CD4-positive, alpha-beta T cell treated with Interleukin-6 at 100 ng/mL for 8 hours (primary cell): ENCODE results near the gene TSR2.

Experiments
- DNase-seq: peaks from one replicate; pipeline ENCODE4 v3.0.0-alpha.2; 2020; ENCODE audit warnings: mixed read lengths, low spot score

Gene TSR2

DNA sequence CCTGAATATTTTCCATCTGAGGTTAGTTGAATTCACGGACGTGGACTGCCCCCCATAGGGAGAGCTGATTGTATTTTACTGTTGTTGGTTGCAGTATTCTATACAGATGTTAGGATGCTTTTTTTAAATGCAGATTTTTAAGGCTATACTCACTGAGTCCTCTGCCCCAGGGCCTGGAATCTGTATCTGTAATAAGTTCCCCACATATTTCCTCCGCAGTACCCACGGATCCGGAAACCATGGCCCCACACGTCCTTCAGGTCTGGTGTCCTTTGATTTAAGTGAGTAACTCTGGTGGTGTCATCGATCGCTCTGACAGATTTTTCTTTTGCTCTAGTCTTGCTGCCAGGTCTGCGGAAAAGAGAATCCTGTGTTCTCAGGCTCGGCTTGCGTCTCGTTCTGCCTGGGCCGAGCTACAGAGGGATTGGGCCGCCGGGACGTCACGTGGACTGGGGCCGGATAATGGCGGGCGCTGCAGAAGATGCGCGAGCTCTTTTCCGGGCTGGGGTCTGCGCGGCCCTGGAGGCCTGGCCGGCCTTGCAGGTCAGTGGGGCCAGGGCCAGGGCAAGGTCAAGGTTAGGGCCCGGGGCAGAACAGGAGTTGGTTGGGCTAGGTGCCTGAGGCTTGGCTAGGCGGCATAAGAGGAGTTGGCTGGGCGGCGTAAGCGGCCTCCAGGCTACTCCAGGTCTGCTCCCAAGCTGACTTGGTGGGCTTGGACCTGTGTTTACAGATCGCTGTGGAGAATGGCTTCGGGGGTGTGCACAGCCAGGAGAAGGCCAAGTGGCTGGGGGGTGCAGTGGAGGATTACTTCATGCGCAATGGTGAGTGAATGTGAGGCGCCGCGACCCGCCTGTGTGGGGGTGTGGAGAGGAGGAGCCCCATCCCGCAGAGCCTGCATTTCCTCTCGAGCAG lies at the start of gene TSR2:
TSR2 (plus strand) TSS at position 445 of the 912 bp plus-strand sequence; CDS start at position 463, 18 bp downstream.
- peak; percentile 73 for DNase-seq

DNA sequence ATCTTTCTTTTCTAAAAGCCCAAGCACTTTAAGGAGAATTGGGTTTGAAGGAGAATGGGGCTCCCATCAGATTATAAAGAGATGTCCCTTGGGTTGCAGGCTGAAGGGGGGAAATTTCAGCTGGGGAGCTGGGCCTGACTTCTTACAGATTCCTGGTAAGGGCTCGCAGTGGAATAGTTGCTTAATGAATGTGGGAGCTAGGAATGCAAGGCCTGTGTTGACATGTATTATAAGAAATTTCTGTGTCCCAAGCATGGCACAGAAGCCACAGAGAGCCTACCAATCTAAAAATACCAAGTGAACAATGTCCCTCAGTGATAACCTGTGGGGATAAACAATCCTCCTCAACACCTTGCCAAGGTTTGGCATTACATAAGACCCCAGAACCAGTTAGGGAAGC lies 43.1 kb upstream of the TSR2 start:
- DNase-seq: no peak

DNA sequence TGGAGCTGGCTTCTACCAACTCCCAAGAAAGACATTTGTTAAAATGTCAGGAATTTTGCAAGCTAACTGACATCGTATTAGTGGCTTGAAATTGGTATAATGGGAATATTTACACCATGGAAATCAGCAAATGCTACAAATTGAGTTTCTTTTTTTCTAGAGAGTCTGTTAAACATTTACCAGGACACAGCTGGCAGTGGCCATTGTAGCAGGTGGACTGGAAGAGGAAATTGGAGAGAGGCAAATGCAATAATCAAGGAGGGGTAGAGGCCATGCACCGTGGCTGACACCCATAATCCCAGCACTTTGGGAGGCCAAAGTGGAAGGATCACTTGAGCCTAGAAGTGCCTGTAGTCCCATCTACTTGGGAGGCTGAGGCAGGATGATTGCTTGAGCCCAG lies 32.9 kb upstream of the TSR2 start:
- no peak for DNase-seq

DNA sequence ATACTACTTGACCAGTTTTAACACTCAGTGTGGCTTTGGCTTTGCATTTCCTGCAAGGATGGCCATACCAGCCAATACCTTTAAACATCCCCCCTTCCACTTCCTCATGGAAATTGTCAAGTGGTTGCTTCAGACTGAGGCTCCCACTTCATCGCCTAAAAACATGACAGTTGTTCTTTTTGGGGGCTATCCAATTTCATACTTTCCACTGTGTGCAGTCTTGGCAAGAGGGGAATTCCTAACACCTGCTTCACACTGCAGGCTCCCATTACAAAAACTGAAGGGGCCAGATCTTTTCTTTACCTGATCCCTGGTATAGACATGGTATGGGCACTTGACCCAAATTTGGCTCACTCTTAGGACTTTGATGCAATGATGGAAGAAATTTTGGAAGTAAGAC lies 28.5 kb upstream of the TSR2 start:
- DNase-seq: no peak

GRCh38 chrX:54413753-54414152 lies 26.5 kb upstream of the TSR2 start:
- no peak for DNase-seq

DNA sequence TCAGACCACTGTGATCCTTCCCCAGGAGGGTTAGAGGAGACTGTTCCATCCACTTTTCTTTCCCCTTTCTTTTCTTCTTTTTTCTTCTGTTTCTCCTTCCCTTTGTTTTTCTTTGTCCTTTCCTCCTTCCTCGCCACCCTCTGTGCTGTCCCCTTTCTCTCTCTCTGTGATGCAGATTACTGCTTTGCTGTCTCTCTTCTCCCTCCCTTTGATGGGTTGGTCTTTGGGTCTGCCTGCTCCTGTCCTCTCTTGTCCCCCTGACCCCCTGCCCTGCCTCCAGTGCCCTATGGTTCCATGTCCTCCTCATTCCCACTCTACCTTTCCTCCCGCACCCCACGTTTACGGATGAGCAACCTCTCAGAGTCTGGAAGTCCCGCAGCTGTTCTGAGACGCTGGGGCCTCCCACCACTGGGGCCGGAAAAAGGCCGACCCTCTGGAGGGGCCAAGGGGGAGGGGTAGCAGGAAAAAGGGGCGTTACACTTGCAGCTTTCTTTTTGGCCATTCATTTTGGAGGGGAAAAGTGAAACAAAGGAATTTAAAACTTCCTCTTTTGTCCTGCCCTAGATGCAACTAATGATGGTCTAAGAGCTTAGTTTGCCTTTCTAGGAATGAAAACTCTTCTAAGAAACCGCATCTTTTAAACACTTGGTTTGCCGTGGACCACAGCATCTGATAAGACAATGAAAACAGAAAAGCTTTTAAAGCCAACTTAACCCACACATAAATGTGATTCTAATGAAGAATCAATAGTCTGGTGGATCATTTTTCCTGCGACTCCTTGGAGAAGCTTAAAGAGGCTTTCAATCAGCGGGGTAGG lies 24.5 kb upstream of the TSR2 start:
- no peak for DNase-seq

DNA sequence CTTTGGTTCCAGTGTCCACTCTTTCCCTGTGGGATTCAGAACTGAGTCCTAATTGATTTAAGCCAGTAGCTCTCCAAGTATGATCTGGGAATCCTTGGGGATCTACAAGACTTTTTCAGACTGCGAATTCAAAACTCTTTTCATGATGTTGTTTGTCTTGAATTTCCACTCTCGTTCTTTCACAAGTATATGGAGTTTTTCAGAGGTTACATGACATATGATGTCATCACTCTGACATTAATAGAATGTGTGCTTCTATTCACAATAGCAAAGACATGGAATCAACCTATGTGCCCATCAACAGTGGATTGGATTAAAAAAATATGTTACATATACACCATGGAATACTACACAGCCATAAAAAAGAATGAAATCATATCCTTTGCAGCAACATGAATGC lies 23.2 kb upstream of the TSR2 start:
- no peak for DNase-seq

DNA sequence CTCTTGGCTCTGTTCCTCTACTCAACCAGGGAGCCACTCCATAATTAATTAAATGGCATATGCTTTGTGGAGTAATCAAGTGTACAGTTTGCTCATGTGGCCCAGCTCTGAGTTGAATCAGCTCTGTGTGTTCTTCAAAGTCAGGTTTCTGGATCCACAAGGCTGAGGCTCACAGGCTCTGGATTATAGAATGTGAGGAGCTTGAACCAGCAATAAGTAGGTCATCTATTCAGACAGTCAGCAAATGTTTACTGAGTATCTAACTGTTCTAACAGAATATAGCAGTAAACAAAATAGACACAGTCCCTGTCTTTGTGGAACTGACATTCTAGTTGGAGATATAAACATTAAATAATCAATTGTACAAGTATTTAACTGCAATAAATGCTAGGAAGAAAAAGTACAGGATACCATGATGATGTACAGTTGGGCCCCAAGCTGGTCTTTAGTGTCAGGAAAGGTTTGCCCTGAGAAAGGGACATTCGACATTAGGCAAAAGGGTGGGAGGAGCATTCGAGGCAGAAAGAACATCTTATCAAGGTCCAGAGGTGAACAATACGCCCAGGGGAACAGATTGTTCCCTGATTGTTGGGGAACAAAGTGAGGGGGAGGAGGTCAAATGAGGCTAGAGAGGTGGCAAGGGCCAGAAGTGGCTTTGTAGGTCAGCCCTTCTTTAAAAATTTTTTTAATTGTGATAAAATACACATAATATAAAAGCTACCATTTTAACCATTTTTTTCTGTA lies 20.5 kb upstream of the TSR2 start:
- no peak for DNase-seq

GRCh38 chrX:54422168-54422567 lies 18.0 kb upstream of the TSR2 start:
- no peak for DNase-seq

GRCh38 chrX:54423161-54423888 lies 16.9 kb upstream of the TSR2 start:
- DNase-seq: no peak

DNA sequence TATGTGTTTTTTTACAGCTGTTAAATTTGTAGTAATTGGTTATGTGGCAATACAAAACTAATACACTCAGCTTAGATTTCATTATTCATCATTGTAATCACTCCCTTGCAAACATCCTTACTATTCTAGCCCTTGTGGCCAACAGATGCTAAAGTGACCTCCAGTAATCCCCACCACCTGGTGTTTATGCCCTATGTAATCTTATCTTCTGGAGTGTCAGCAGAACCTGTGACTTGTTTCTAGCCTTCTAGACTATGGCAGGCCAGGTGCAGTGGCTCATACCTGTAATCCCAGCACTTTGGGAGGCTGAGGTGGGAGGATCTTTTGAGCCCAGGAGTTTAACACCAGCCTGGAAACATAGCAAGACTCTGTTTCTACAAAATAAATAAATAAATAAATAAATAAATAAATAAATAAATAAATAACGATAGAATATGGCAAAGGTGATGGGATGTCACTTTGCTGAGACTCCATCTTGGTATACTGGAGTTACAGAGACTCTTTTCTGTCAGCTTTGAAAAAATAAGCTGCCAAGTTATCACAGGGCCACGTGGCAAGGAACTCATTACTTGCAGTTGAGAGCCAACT lies 12.3 kb upstream of the TSR2 start:
- no peak for DNase-seq

- DNase-seq: no peak
These were observed 9.7 kb upstream of the TSR2 start for GRCh38 chrX:54430519-54430918.

GRCh38 chrX:54435121-54435520 lies 5.1 kb upstream of the TSR2 start:
- no peak for DNase-seq

- DNase-seq: no peak
These were observed 2.6 kb downstream of the TSR2 start for GRCh38 chrX:54442790-54443189.

DNA sequence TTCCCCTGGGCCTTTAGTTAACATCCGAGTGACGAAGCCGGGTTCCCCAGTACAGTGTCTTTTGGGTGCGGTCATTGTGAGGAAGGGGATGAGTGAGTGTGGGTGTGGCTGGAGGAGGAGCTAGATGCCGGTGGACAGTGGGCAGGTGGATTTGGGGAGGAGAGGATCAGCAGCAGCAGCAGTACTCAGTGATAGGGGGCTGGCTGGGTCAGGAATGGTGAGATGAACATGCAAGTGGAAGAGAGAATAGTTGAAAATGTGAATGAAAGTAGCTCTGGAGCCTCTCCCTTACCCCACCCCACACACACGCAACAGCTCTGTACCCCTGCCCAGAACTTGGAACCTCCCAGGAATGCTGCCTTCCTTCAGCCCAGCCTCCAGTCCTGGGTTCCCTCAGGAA lies 4.5 kb downstream of the TSR2 start:
- no peak for DNase-seq

DNA sequence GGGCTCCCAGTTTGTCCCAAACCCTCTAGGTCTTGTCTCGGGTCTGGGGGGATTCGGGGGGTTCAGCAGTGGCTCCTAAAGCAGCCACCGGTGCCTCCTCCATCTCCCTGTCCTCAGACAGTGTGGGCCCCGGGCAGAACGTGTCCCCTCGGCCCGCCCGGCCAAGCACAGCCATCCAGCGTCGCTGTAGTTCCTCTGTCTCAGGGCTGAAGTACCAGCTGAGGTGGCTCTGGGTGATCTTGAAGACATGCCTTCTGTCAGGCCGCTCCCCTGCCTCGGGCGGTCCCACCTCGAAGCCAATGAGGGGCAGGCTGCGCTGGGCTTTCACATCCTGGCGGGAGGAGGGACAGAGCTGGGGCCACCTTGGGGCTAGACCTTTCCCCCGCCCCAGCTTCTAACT lies 5.9 kb downstream of the TSR2 start:
- DNase-seq: no peak

- DNase-seq: no peak
These were observed 7.3 kb downstream of the TSR2 start for GRCh38 chrX:54447461-54447860.

DNA sequence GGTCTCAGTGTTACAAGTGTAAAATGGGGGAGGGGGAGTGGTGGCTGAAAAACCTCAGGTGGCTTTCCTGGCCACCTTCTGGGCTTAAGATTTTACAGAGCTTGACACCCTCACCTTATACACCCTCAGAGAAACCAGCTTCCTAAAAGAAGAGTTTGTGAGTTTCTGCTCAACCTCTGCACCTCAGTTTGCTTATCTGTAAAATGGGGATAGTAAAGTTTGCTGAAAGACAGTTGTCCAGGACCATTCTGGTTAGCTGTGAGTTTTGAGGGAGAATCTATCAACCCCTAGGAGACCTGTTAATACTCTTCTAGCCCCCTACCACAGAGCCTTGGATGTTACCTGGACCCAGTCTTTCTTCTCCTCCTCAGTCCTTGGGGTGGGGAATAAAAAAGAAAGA lies 9.7 kb downstream of the TSR2 start:
- DNase-seq: no peak

DNA sequence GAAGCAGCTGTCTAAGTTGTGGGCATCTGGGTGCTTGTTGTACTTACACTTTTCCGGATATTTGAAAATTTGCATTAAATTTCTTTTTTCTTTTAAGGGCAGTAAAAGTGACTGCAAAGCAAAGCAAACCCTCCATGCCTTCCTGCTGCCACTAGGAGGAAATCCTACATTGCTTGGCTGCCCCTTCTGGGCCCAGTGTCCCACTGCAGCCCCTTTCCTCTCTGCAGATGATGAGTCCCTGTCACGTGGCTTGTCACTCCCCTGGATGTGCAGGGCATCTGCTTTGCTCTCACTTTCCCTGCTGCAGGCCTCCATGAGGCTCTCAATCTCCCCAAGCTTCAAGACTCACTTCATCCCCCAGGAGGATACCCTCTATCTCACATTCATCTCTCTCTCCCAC lies 12.7 kb downstream of the TSR2 start:
- no peak for DNase-seq

DNA sequence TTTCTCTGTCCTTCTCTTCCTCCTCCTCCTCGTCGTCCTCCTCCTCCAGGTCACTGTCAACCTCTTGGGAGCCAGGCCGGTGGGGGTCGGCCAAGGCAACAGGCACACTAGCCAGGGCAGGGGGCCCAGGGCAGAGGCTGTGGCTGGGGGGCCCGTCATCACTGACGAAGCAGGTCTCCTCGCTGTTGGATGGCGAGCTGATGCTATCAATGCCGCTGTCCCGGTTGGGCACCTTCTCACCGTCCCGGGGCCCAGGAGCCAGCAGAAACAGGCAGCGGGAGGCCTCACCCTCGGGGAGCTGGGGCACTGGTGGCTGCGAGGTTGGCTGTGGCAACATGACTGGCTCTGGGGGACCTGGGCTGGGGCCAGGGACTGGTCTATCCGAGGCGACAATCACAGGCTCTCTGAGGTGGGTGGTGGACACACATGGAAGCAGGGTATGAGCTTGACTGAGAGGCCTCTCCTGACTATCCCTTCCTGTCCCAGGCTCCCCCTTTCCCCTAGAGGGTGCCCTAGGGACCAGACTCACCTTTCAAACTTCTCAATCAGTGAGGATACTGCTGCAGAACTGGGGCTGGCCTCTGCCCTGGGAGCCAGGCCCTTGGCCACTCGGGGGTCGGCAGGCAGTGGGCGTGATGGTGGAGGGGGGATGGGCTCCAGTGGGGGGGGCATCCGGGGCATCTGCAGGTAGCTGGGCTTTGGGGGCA lies 30.0 kb downstream of the TSR2 start:
- DNase-seq: no peak
